Mesenchymal stem cell (in vitro differentiated cells and primary cell): ENCODE data around the gene ZNF724.

Experiments
- DNase-seq: peaks from one replicate; pipeline ENCODE4 v3.0.0-alpha.2; 2013
- H2AFZ ChIP-seq: one replicate; pipeline ENCODE4 v1.6.1; 2013; ENCODE audit warnings: low read depth, mild to moderate bottlenecking, control low read depth, inconsistent platforms, low read length, moderate library complexity
- H2AK5ac ChIP-seq: 2 replicates; pipeline ENCODE4 v1.6.1; 2013; ENCODE audit warnings: low read length, moderate library complexity, mild to moderate bottlenecking, inconsistent platforms; ENCODE audit not compliant: severe bottlenecking
- H2BK120ac ChIP-seq: one replicate; pipeline ENCODE4 v1.6.1; 2013; ENCODE audit warnings: low read depth, mild to moderate bottlenecking, inconsistent platforms, low read length, moderate library complexity
- H2BK12ac ChIP-seq, 2 experiments: one replicate each; pipeline ENCODE4 v1.6.1; 2013; ENCODE audit warnings: inconsistent platforms in 2 of 2, low read length in 2 of 2, mild to moderate bottlenecking in 2 of 2, moderate library complexity in 2 of 2, control low read depth in 1 of 2
- H2BK15ac ChIP-seq: one replicate; pipeline ENCODE4 v1.6.1; 2013; ENCODE audit warnings: mild to moderate bottlenecking, low read depth, inconsistent platforms; ENCODE audit not compliant: poor library complexity, severe bottlenecking
- H2BK5ac ChIP-seq: 2 replicates; pipeline ENCODE4 v1.6.1; 2013; ENCODE audit warnings: low read depth, mild to moderate bottlenecking, low read length, control low read depth, inconsistent platforms; ENCODE audit not compliant: poor library complexity, severe bottlenecking
- H3K14ac ChIP-seq, 2 experiments: one replicate each; pipeline ENCODE4 v1.6.1; 2013; ENCODE audit warnings: inconsistent platforms in 2 of 2, low read length in 2 of 2, control low read depth in 1 of 2, mild to moderate bottlenecking in 1 of 2, moderate library complexity in 1 of 2
- H3K18ac ChIP-seq, 2 experiments: one replicate each; pipeline ENCODE4 v1.6.1; 2013; ENCODE audit warnings: inconsistent platforms in 2 of 2, low read length in 2 of 2, control low read depth in 1 of 2, low read depth in 1 of 2, mild to moderate bottlenecking in 1 of 2
- H3K23ac ChIP-seq, 2 experiments: one replicate each; pipeline ENCODE4 v1.6.1; 2013; ENCODE audit warnings: inconsistent platforms in 2 of 2, low read length in 2 of 2, mild to moderate bottlenecking in 2 of 2, moderate library complexity in 2 of 2, control low read depth in 1 of 2
- H3K27ac ChIP-seq: 2 replicates; pipeline ENCODE4 v1.5.1; 2013; ENCODE audit warnings: mild to moderate bottlenecking, moderate library complexity, low read length, control low read depth, inconsistent platforms; ENCODE audit not compliant: poor library complexity, severe bottlenecking
- H3K27me3 ChIP-seq, 2 experiments: 2 replicates each; pipeline versions ENCODE4 v1.6.1 to v1.7.0; 2013; ENCODE audit warnings: low read length in 2 of 2, mild to moderate bottlenecking in 2 of 2, moderate library complexity in 2 of 2, control low read depth in 1 of 2, inconsistent platforms in 1 of 2; ENCODE audit not compliant: control insufficient read depth in 1 of 2, insufficient read depth in 1 of 2
- H3K36me3 ChIP-seq, 2 experiments: 2 replicates each; pipeline versions ENCODE4 v1.6.1 to v1.7.0; 2013; ENCODE audit warnings: low read length in 2 of 2, control low read depth in 1 of 2, inconsistent platforms in 1 of 2, low read depth in 1 of 2, mild to moderate bottlenecking in 1 of 2; ENCODE audit not compliant: insufficient read depth in 2 of 2, control insufficient read depth in 1 of 2
- H3K4ac ChIP-seq, 2 experiments: one replicate each; pipeline ENCODE4 v1.6.1; 2013; ENCODE audit warnings: inconsistent platforms in 2 of 2, low read length in 2 of 2, mild to moderate bottlenecking in 2 of 2, moderate library complexity in 2 of 2, control low read depth in 1 of 2, low read depth in 1 of 2
- H3K4me1 ChIP-seq: 2 replicates; pipeline ENCODE4 v1.6.1; 2013; ENCODE audit warnings: low read depth, low read length, control low read depth; ENCODE audit not compliant: control insufficient read depth, insufficient read depth
- H3K4me2 ChIP-seq: 2 replicates; pipeline ENCODE4 v1.6.1; 2013; ENCODE audit warnings: low read length, mild to moderate bottlenecking, inconsistent platforms; ENCODE audit not compliant: poor library complexity, severe bottlenecking
- H3K4me3 ChIP-seq, 2 experiments: 2 replicates each; pipeline versions ENCODE4 v1.5.1 to v1.7.0; 2013; ENCODE audit warnings: low read length in 2 of 2, mild to moderate bottlenecking in 2 of 2, control low read depth in 1 of 2, low read depth in 1 of 2; ENCODE audit not compliant: insufficient read depth in 1 of 2
- H3K79me1 ChIP-seq: replicated peaks from 2 replicates; pipeline ENCODE4 v1.6.1; 2013; ENCODE audit warnings: mild to moderate bottlenecking, control low read depth, low read length, inconsistent platforms; ENCODE audit not compliant: poor library complexity, severe bottlenecking
- H3K9ac ChIP-seq: 2 replicates; pipeline ENCODE4 v1.7.0; 2013; ENCODE audit warnings: mild to moderate bottlenecking, low read length, moderate library complexity
- H3K9me3 ChIP-seq: 2 replicates; pipeline ENCODE4 v1.7.0; 2013; ENCODE audit warnings: mild to moderate bottlenecking, low read length; ENCODE audit not compliant: control insufficient read depth
- H4K8ac ChIP-seq: one replicate; pipeline ENCODE4 v1.6.1; 2013; ENCODE audit warnings: inconsistent platforms, mild to moderate bottlenecking, low read length, moderate library complexity
- H4K91ac ChIP-seq: one replicate; pipeline ENCODE4 v1.6.1; 2013; ENCODE audit warnings: mild to moderate bottlenecking, low read length, inconsistent platforms
- WGBS: methylation state at CpG from one replicate; pipeline ENCODE4 v1.1.7; 2013; ENCODE audit warnings: mixed read lengths; 5-methylcytosine and 5-hydroxymethylcytosine counted together

The ZNF724 gene

DNA sequence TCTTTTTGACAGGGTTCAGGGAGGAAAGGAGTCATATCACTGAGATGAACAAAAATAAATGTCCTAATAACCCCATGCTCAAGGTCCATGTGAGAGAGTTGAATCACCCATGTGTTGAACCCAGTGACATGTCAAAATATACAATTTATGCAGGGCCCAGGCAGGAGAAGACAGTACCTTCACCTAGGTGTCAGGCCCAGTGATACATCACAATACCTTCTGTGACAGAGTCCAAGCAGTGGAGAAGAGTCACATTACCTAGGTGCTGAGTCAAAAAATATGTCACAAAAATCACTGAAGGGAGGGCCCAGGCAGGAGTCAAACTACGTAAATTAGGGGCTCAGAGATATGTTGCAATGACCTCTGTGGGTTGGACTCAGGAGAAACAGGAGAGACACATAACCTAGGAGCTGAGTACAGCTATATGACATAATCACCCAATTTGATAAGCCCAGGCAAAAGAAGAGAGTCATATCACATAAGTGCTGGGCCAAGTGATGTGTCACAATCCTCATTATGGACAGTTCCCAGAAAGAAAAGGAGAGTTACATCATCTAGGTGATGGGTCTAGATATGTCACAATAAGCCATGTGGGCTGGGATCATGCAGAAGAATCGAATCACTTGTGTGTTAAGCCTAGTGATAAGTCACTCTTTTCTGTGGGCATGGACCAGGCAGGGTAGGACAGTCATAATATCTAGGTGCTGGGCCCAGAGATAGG lies 13.8 kb upstream of the ZNF724 start:
- no peak for DNase-seq
- Histone ChIP-seq H3K9me3 (peaks cover 16% of the 10 kb centered on the region), H3K9ac (no peak overlapping the region), H2BK12ac (no peak overlapping the region), H3K18ac (no peak overlapping the region), H3K27me3 (no peaks in the 10 kb centered on the region), H3K79me1 (peaks cover 2% of the 10 kb centered on the region), H3K27ac (no peak overlapping the region), H3K4me1 (no peaks in the 10 kb centered on the region), H2AK5ac (no peak overlapping the region), H3K4me2 (no peak overlapping the region), H2BK120ac (no peak overlapping the region), H2BK5ac (no peak overlapping the region), H3K14ac (no peak overlapping the region), H4K91ac (no peak overlapping the region), H3K36me3 (peaks cover 29 to 37% of the 10 kb centered on the region in 2 experiments), H3K23ac (no peak overlapping the region), H2BK15ac (no peak overlapping the region), H4K8ac (no peak overlapping the region), H3K4me3 (no peak overlapping the region), H3K4ac (no peak overlapping the region), H2AFZ (no peak overlapping the region)
- 89% methylated on average over 2 of the region's 2 CpGs for WGBS

GRCh38 chr19:23263396-23263795 lies 13.2 kb upstream of the ZNF724 start:
- H3K36me3 ChIP-seq = peaks cover 26 to 38% of the 10 kb centered on the region in 2 experiments
- H2AK5ac ChIP-seq = no peak overlapping the region
- H2BK120ac ChIP-seq = no peak overlapping the region
- no peak overlapping the region for H3K4ac ChIP-seq
- H3K79me1 ChIP-seq = peaks cover 2% of the 10 kb centered on the region
- H2BK5ac ChIP-seq = no peak overlapping the region
- no peak overlapping the region for H2AFZ ChIP-seq
- H2BK12ac ChIP-seq = no peak overlapping the region
- H3K23ac ChIP-seq = no peak overlapping the region
- H4K91ac ChIP-seq = no peak overlapping the region
- H3K18ac ChIP-seq = no peak overlapping the region
- no peak overlapping the region for H3K9ac ChIP-seq
- no peak overlapping the region for H2BK15ac ChIP-seq
- WGBS = 50% methylated on average over 2 of the region's 2 CpGs
- DNase-seq = no peak
- H3K27me3 ChIP-seq = no peaks in the 10 kb centered on the region
- no peak overlapping the region for H3K4me2 ChIP-seq
- H3K4me1 ChIP-seq = no peaks in the 10 kb centered on the region
- H4K8ac ChIP-seq = no peak overlapping the region
- H3K9me3 ChIP-seq = peaks cover 22% of the 10 kb centered on the region
- H3K14ac ChIP-seq = no peak overlapping the region
- H3K27ac ChIP-seq = no peak overlapping the region
- H3K4me3 ChIP-seq = no peak overlapping the region

- H3K4me3 ChIP-seq = no peak overlapping the region
- H2BK12ac ChIP-seq = no peak overlapping the region
- H3K14ac ChIP-seq = no peak overlapping the region
- H3K4ac ChIP-seq = no peak overlapping the region
- no peak overlapping the region for H3K18ac ChIP-seq
- no peak overlapping the region for H3K9ac ChIP-seq
- peaks cover 2% of the 10 kb centered on the region for H3K79me1 ChIP-seq
- WGBS = 96% methylated on average over 4 of the region's 5 CpGs
- no peak overlapping the region for H2AFZ ChIP-seq
- H3K27me3 ChIP-seq = no peaks in the 10 kb centered on the region
- H3K36me3 ChIP-seq = peaks cover 24 to 35% of the 10 kb centered on the region in 2 experiments
- H3K23ac ChIP-seq = no peak overlapping the region
- H2BK15ac ChIP-seq = no peak overlapping the region
- no peak for DNase-seq
- H3K4me2 ChIP-seq = no peak overlapping the region
- H3K4me1 ChIP-seq = no peaks in the 10 kb centered on the region
- H3K27ac ChIP-seq = no peak overlapping the region
- no peak overlapping the region for H2AK5ac ChIP-seq
- no peak overlapping the region for H4K91ac ChIP-seq
- H2BK5ac ChIP-seq = no peak overlapping the region
- H3K9me3 ChIP-seq = peaks cover 22% of the 10 kb centered on the region
- no peak overlapping the region for H2BK120ac ChIP-seq
- H4K8ac ChIP-seq = no peak overlapping the region
Measured at GRCh38 chr19:23262920-23263319, 12.7 kb upstream of the ZNF724 start.

GRCh38 chr19:23261496-23262020 lies 11.4 kb upstream of the ZNF724 start:
- Histone ChIP-seq H3K27ac (no peak overlapping the region), H3K27me3 (no peaks in the 10 kb centered on the region), H3K23ac (no peak overlapping the region), H3K9ac (no peak overlapping the region), H3K4me2 (no peak overlapping the region), H3K36me3 (peaks cover 18 to 26% of the 10 kb centered on the region in 2 experiments), H2AK5ac (no peak overlapping the region), H2AFZ (no peak overlapping the region), H3K18ac (no peak overlapping the region), H3K4ac (no peak overlapping the region), H3K4me1 (no peaks in the 10 kb centered on the region), H3K79me1 (peaks cover 2% of the 10 kb centered on the region), H2BK5ac (no peak overlapping the region), H2BK15ac (no peak overlapping the region), H2BK120ac (no peak overlapping the region), H3K9me3 (peaks cover 17% of the 10 kb centered on the region), H3K4me3 (no peak overlapping the region), H3K14ac (no peak overlapping the region), H4K8ac (no peak overlapping the region), H4K91ac (no peak overlapping the region), H2BK12ac (no peak overlapping the region)
- no peak for DNase-seq
- WGBS = 94% methylated on average over 3 of the region's 3 CpGs
